ENCODE measurements around the gene TNNC1. TPM values are rescaled to one million over a fixed set of nuclear protein-coding genes. Genes with fewer than 3 reads are reported as not detected.

The TNNC1 gene
- total RNA-seq, 2 experiments from 2014 or later, result 5.3 to 6.6 TPM

- H3K27me3 Mint-ChIP-seq, result no peaks in the 10 kb centered on the region
- H3K36me3 Mint-ChIP-seq (ENCODE audit: low read depth), result no peaks in the 10 kb centered on the region
- DNase-seq (no peak), ATAC-seq (ENCODE audit: poor library complexity) (no peak)
- no peak overlapping the region for H3K27ac Mint-ChIP-seq
- no peak overlapping the region for H3K4me3 Mint-ChIP-seq
- Histone ChIP-seq H3K9me3 (ENCODE audit: control insufficient read depth in 1 of 2, insufficient read depth in 1 of 2, low read length in 2 of 2) (no peaks in the 10 kb centered on the region), H3K27me3 (ENCODE audit: control insufficient read depth in 1 of 2, insufficient read depth in 2 of 2, low read length in 2 of 2) (no peaks in the 10 kb centered on the region), H3K4me1 (ENCODE audit: insufficient read depth, low read length) (peaks cover 8% of the 10 kb centered on the region), H3K4me3 (ENCODE audit: low read length) (no peak overlapping the region), H3K36me3 (ENCODE audit: insufficient read depth, low read length) (no peaks in the 10 kb centered on the region), H3K27ac (ENCODE audit: low read depth in 1 of 2, low read length in 2 of 2) (no peak overlapping the region)
- TF ChIP-seq CTCF (IDR thresholded peaks at IDR 0.05), result no peak
- intact Hi-C loops (cut with DNase I, micrococcal nuclease), result no loop called here
- CTCF ChIA-PET, result no interaction called here
- H3K4me1 Mint-ChIP-seq (ENCODE audit: low read depth), result no peaks in the 10 kb centered on the region
- POLR2A ChIA-PET, result no interaction called here
- H3K9me3 Mint-ChIP-seq, result no peaks in the 10 kb centered on the region
Measured at GRCh38 chr3:52501046-52501445, 47.2 kb upstream of the TNNC1 start.

GRCh38 chr3:52498137-52499054, 44.6 kb upstream of the TNNC1 start:
- POLR2A ChIA-PET, result no interaction called here

More at GRCh38 chr3:52498137-52499054, 44.6 kb upstream of the TNNC1 start:
- no peak overlapping the region for H3K27ac ChIP-seq (ENCODE audit: low read depth in 1 of 2, low read length in 2 of 2)
- no peaks in the 10 kb centered on the region for H3K9me3 ChIP-seq (ENCODE audit: control insufficient read depth in 1 of 2, insufficient read depth in 1 of 2, low read length in 2 of 2)
- Mint-ChIP-seq H3K36me3 (ENCODE audit: low read depth) (no peaks in the 10 kb centered on the region), H3K27ac (no peak overlapping the region), H3K9me3 (no peaks in the 10 kb centered on the region), H3K27me3 (no peaks in the 10 kb centered on the region), H3K4me1 (ENCODE audit: low read depth) (no peaks in the 10 kb centered on the region), H3K4me3 (no peak overlapping the region)
- DNase-seq (peak in 3 of 14 experiments; percentile 27 to 63 (median 59)), ATAC-seq (ENCODE audit: poor library complexity) (no peak)
- peaks cover 13% of the 10 kb centered on the region for H3K4me1 ChIP-seq (ENCODE audit: insufficient read depth, low read length)
- no peaks in the 10 kb centered on the region for H3K27me3 ChIP-seq (ENCODE audit: control insufficient read depth in 1 of 2, insufficient read depth in 2 of 2, low read length in 2 of 2)
- intact Hi-C loops (cut with DNase I, micrococcal nuclease), result no loop called here
- H3K4me3 ChIP-seq (ENCODE audit: low read length), result no peak overlapping the region
- CTCF ChIA-PET, result no interaction called here
- H3K36me3 ChIP-seq (ENCODE audit: insufficient read depth, low read length), result no peaks in the 10 kb centered on the region
- no peak for TF ChIP-seq CTCF (IDR thresholded peaks at IDR 0.05)

All from CD4-positive, alpha-beta T cell (primary cell).